SKM-1 (cell line): ENCODE data around the gene MEAF6.
"Not testable (repeated sequence)": the region's sequence is repeated elsewhere in the genome, so short reads cannot be mapped to it uniquely, and the experiment has no call there.

Experiments
- DNase-seq: peaks from one replicate; lab custom pipeline; 2025; ENCODE audit not compliant: unreplicated experiment; lab: John Stamatoyannopoulos, UW

Gene MEAF6

GRCh38 chr1:37514350-37515184 lies at the start of gene MEAF6:
TSS of gene MEAF6 (minus strand) at chr1:37514766. CDS start at chr1:37514746, 20 bp downstream.
- DNase-seq, result peak; percentile 62

GRCh38 chr1:37562984-37563383 lies 48.4 kb upstream of the MEAF6 start:
- DNase-seq, result no peak

GRCh38 chr1:37561133-37562132 lies 46.9 kb upstream of the MEAF6 start:
- peak; percentile 10 for DNase-seq

GRCh38 chr1:37560401-37561132 lies 46.0 kb upstream of the MEAF6 start:
- DNase-seq, result no peak

- DNase-seq, result not testable (repeated sequence)
Measured at GRCh38 chr1:37559957-37560379, 45.4 kb upstream of the MEAF6 start.

- DNase-seq, result no peak
Measured at GRCh38 chr1:37559080-37559479, 44.5 kb upstream of the MEAF6 start.

GRCh38 chr1:37558411-37558810 lies 43.8 kb upstream of the MEAF6 start:
- no peak for DNase-seq

- no peak for DNase-seq
Measured at GRCh38 chr1:37557402-37557801, 42.8 kb upstream of the MEAF6 start.

- DNase-seq, result no peak
Measured at GRCh38 chr1:37556712-37557196, 42.2 kb upstream of the MEAF6 start, which contains the start of gene DNALI1. TSS of gene DNALI1 (plus strand) at chr1:37556940. CDS start at chr1:37556995, 55 bp downstream.

GRCh38 chr1:37553927-37554808 lies 39.6 kb upstream of the MEAF6 start, which contains the start of gene SNIP1:
TSS of gene SNIP1 (minus strand) at chr1:37554293. CDS start at chr1:37554229, 64 bp downstream.
- peak; percentile 92 for DNase-seq

GRCh38 chr1:37553598-37553926 lies 39.0 kb upstream of the MEAF6 start:
- DNase-seq, result no peak

GRCh38 chr1:37549341-37549740 lies 34.8 kb upstream of the MEAF6 start:
- DNase-seq, result no peak

GRCh38 chr1:37545019-37545418 lies 30.5 kb upstream of the MEAF6 start:
- DNase-seq, result no peak

GRCh38 chr1:37544530-37544929 lies 30.0 kb upstream of the MEAF6 start:
- DNase-seq, result no peak

GRCh38 chr1:37540036-37540785 lies 25.6 kb upstream of the MEAF6 start:
- DNase-seq, result no peak

- not testable (repeated sequence) for DNase-seq
Measured at GRCh38 chr1:37539154-37539553, 24.6 kb upstream of the MEAF6 start.

GRCh38 chr1:37537378-37537777 lies 22.8 kb upstream of the MEAF6 start:
- DNase-seq, result no peak

GRCh38 chr1:37533317-37534093 lies 18.9 kb upstream of the MEAF6 start:
- no peak for DNase-seq
